Adipocyte (in vitro differentiated cells): ENCODE data around the gene SIKE1.
"Not testable (repeated sequence)": the region's sequence is repeated elsewhere in the genome, so short reads cannot be mapped to it uniquely, and the experiment has no call there.

Experiments
- DNase-seq: peaks from one replicate; pipeline ENCODE4 v3.0.0-alpha.2; 2015; ENCODE audit warnings: low read depth
- H3K27me3 ChIP-seq: replicated peaks from 2 replicates; pipeline ENCODE4 v1.7.0; 2013; ENCODE audit warnings: mild to moderate bottlenecking, low read length, moderate library complexity; ENCODE audit not compliant: control insufficient read depth, insufficient read depth
- H3K36me3 ChIP-seq: 2 replicates; pipeline ENCODE4 v1.7.0; 2013; ENCODE audit warnings: low read length, mild to moderate bottlenecking, moderate library complexity; ENCODE audit not compliant: control insufficient read depth, insufficient read depth, severe bottlenecking
- H3K4me1 ChIP-seq: 2 replicates; pipeline ENCODE4 v1.7.0; 2013; ENCODE audit warnings: mild to moderate bottlenecking, low read length, moderate library complexity; ENCODE audit not compliant: control insufficient read depth, insufficient read depth
- H3K4me3 ChIP-seq: 2 replicates; pipeline ENCODE4 v1.7.0; 2013; ENCODE audit warnings: mild to moderate bottlenecking, low read length, moderate library complexity
- H3K9ac ChIP-seq: 2 replicates; pipeline ENCODE4 v1.7.0; 2013; ENCODE audit warnings: mild to moderate bottlenecking, low read length, moderate library complexity
- H3K9me3 ChIP-seq: 2 replicates; pipeline ENCODE4 v1.7.0; 2013; ENCODE audit warnings: mild to moderate bottlenecking, low read length, moderate library complexity; ENCODE audit not compliant: control insufficient read depth

SIKE1 gene

GRCh38 chr1:114780344-114781226, at the start of gene SIKE1:
SIKE1 (minus strand) TSS chr1:114780685; CDS start chr1:114780607, 78 bp downstream.
- H3K9ac ChIP-seq, result peak within 1 kb of the TSS; percentile 93
- H3K4me1 ChIP-seq, result peaks cover 15% of the 10 kb centered on the region
- peak; percentile 96 for DNase-seq
- H3K27me3 ChIP-seq, result no peaks in the 10 kb centered on the region
- H3K36me3 ChIP-seq, result peaks cover 19% of the 10 kb centered on the region
- peak within 1 kb of the TSS; percentile 96 for H3K4me3 ChIP-seq
- H3K9me3 ChIP-seq, result no peaks in the 10 kb centered on the region

DNA sequence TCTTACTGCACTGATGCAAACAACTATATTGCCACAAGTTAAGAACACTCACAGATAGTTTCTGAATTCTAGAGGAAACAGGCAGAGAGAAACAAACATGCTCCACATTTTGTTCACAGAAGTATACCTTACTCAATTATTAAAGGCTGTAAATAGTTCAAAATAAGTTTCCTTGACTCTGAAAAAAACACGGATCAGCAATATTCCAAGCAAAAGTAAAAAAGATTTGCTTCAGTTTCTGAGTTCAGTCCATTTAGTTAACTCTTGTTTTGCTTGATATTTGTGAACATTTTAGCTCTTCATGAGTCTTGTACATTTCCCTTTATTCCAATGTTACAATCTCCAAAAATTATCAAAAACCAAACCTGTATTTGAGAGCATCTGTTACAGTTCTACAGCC, 49.6 kb upstream of the SIKE1 start:
- not testable (repeated sequence) for H3K9ac ChIP-seq, H3K36me3 ChIP-seq, H3K4me1 ChIP-seq, H3K4me3 ChIP-seq, DNase-seq, H3K27me3 ChIP-seq, H3K9me3 ChIP-seq

- DNase-seq, result no peak
- no peaks in the 10 kb centered on the region for H3K36me3 ChIP-seq
- no peaks in the 10 kb centered on the region for H3K9me3 ChIP-seq
- no peaks in the 10 kb centered on the region for H3K4me1 ChIP-seq
- H3K4me3 ChIP-seq, result no peak overlapping the region
- H3K27me3 ChIP-seq, result no peaks in the 10 kb centered on the region
- H3K9ac ChIP-seq, result no peak overlapping the region
Observed at GRCh38 chr1:114828251-114828650, 47.8 kb upstream of the SIKE1 start.

GRCh38 chr1:114821978-114822377, 41.5 kb upstream of the SIKE1 start:
- Histone ChIP-seq H3K27me3 (no peaks in the 10 kb centered on the region), H3K4me3 (no peak overlapping the region), H3K4me1 (no peaks in the 10 kb centered on the region), H3K36me3 (no peaks in the 10 kb centered on the region), H3K9me3 (peaks cover 17% of the 10 kb centered on the region), H3K9ac (no peak overlapping the region)
- no peak for DNase-seq

GRCh38 chr1:114820392-114820791, 39.9 kb upstream of the SIKE1 start:
- no peak for DNase-seq
- Histone ChIP-seq H3K9ac (no peak overlapping the region), H3K4me1 (no peaks in the 10 kb centered on the region), H3K36me3 (no peaks in the 10 kb centered on the region), H3K27me3 (no peaks in the 10 kb centered on the region), H3K9me3 (peaks cover 17% of the 10 kb centered on the region), H3K4me3 (no peak overlapping the region)

DNA sequence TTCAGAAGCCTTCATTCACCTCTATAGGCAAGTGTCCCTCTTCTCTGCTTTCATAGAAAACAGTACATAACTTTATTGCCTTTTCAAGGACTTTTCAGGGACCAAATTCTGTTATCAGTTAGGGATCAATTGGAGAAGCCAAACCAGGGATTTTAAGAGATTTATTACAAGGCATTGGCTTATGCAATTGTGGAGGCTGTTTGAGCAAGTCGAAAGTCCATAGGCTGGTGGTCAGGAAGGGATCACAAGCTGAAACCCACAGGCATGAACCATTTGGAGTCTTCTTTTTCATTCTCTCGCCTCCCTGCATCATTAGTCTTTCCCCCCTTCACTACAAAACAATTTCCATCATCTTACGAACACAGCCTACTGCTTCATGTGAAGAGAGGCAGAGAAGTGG, 39.4 kb upstream of the SIKE1 start:
- Histone ChIP-seq H3K4me1 (no peaks in the 10 kb centered on the region), H3K4me3 (no peak overlapping the region), H3K9ac (no peak overlapping the region), H3K36me3 (no peaks in the 10 kb centered on the region), H3K27me3 (no peaks in the 10 kb centered on the region), H3K9me3 (peaks cover 17% of the 10 kb centered on the region)
- no peak for DNase-seq

DNA sequence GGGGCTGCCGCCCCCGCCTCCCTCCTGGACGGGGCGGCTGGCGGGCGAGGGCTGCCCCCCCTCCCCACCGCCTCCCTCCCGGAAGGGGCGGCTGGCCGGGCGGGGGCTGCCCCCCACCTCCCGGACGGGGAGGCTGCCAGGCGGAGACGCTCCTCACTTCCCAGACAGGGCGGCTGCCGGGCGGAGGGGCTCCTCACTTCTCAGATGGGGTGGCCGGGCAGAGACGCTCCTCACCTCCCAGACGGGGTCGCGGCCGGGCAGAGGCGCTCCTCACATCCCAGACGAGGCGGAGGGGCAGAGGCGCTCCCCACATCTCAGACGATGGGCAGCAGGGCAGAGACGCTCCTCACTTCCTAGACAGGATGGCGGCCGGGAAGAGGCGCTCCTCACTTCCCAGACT, 24.0 kb upstream of the SIKE1 start:
- DNase-seq, H3K9ac ChIP-seq, H3K36me3 ChIP-seq, H3K9me3 ChIP-seq, H3K27me3 ChIP-seq, H3K4me3 ChIP-seq, H3K4me1 ChIP-seq: not testable (repeated sequence)

- H3K4me1 ChIP-seq, result peaks cover 4% of the 10 kb centered on the region
- H3K9ac ChIP-seq, result no peak overlapping the region
- no peaks in the 10 kb centered on the region for H3K9me3 ChIP-seq
- no peak for DNase-seq
- H3K27me3 ChIP-seq, result peaks cover 4% of the 10 kb centered on the region
- H3K36me3 ChIP-seq, result no peaks in the 10 kb centered on the region
- H3K4me3 ChIP-seq, result no peak overlapping the region
Observed at GRCh38 chr1:114803001-114803400, 22.5 kb upstream of the SIKE1 start.

GRCh38 chr1:114794038-114794437, 13.6 kb upstream of the SIKE1 start:
- DNase-seq, result no peak
- Histone ChIP-seq H3K4me3 (no peak overlapping the region), H3K36me3 (no peaks in the 10 kb centered on the region), H3K4me1 (no peaks in the 10 kb centered on the region), H3K27me3 (peaks cover 12% of the 10 kb centered on the region), H3K9ac (no peak overlapping the region), H3K9me3 (no peaks in the 10 kb centered on the region)

DNA sequence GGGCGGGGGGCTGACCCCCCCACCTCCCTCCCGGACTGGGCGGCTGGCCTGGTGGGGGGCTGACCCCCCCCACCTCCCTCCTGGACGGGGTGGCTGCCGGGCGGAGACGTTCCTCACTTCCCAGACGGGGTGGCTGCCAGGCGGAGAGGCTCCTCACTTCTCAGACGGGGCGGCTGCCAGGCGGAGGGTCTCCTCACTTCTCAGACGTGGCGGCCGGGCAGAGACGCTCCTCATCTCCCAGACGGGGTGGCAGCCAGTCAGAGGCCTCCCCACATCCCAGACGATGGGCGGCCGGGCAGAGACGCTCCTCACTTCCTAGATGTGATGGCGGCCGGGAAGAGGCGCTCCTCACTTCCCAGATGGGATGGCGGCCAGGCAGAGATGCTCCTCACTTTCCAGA, 10.1 kb upstream of the SIKE1 start:
- H3K9me3 ChIP-seq, DNase-seq: not testable (repeated sequence)

GRCh38 chr1:114786440-114786839, 6.0 kb upstream of the SIKE1 start:
- DNase-seq, H3K4me3 ChIP-seq, H3K36me3 ChIP-seq, H3K4me1 ChIP-seq, H3K9me3 ChIP-seq, H3K9ac ChIP-seq, H3K27me3 ChIP-seq: not testable (repeated sequence)

More for the DNA sequence above, 10.1 kb upstream of the SIKE1 start:
- not testable (repeated sequence) for H3K27me3 ChIP-seq, H3K4me1 ChIP-seq, H3K36me3 ChIP-seq, H3K4me3 ChIP-seq, H3K9ac ChIP-seq

GRCh38 chr1:114782476-114782875, 2.0 kb upstream of the SIKE1 start:
- no peaks in the 10 kb centered on the region for H3K27me3 ChIP-seq
- H3K4me3 ChIP-seq, result no peak overlapping the region
- no peaks in the 10 kb centered on the region for H3K9me3 ChIP-seq
- H3K36me3 ChIP-seq, result peaks cover 12% of the 10 kb centered on the region
- H3K9ac ChIP-seq, result no peak overlapping the region
- peaks cover 15% of the 10 kb centered on the region for H3K4me1 ChIP-seq
- no peak for DNase-seq
